DLD1 (cell line): Measurements from ENCODE around the gene EMX2.
"Not testable (repeated sequence)": the region's sequence is repeated elsewhere in the genome, so short reads cannot be mapped to it uniquely, and the experiment has no call there.

Source experiments
- in situ Hi-C: cut with HindIII; loops from 2 replicates; pipeline ENCODE4 v1.10.0; 2017; ENCODE audit warnings: low sequenced_read_pairs

EMX2 gene

GRCh38 chr10:117554241-117554814, 11.8 kb downstream of the EMX2 start:
- in situ Hi-C loops: no loop called here

GRCh38 chr10:117555017-117555416, 12.5 kb downstream of the EMX2 start:
- in situ Hi-C loops: no loop called here

DNA sequence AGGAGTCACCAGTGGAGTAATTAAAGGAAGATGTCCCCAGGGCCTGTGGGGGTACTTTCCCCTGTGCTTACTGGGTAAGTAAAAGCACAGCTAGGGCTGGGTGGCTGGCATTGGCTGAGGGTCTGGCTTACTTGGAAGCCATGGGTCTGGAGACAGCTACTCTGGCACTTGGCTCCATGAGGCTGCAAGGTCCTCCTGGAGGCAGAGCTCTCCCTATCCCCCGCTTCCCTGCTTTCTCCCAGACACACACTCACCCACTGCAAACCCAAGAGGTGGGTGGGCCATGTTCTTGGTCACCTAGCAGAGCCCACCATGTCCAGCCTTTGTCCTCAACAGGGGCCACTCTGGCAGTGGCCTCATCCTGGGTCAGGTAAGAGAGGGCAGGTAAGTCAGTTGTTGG, 13.3 kb downstream of the EMX2 start:
- in situ Hi-C loops: no loop called here

DNA sequence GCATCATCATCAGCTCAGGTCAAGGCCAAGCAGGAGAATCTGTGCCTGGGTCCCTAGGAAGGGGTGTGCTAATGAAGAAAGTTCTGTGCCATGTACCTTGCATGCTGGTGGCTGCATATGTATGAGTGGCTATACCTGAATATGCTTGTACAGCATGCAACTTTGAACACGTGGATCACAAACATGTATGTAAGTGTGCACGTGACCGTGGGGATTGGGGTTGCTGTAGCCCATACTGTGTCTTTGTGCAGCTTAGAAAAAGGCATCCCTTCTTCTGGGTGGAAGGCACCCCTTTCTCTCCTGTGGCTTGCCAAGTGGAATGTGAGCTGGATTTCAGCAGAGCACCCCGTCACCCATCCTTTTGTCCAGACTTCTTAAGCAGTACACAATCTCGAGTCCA, 13.8 kb downstream of the EMX2 start:
- in situ Hi-C loops: no loop called here

DNA sequence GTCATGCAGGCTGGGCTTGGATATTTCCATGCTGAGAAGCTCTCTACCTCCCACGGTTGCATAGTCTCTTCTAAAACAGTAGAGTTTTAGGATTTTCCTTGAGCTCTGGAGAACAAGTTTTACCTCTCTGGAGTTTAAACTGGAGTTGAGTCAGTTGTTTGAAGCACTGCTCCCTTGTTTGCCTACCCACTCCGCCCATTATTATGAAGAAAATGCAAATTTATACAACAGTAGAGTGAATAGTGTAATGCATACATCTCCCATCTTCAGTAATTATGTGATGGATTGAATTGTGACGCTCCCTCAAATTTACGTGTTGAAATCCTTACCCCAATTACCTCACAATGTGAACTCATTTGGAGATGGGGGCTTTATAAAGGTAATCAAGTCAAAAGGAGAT, 17.2 kb downstream of the EMX2 start:
- in situ Hi-C loops: no loop called here

- in situ Hi-C loops: no loop called here
Measured at GRCh38 chr10:117560942-117561341, 18.4 kb downstream of the EMX2 start.

GRCh38 chr10:117562220-117562619, 19.7 kb downstream of the EMX2 start:
- in situ Hi-C loops: no loop called here

DNA sequence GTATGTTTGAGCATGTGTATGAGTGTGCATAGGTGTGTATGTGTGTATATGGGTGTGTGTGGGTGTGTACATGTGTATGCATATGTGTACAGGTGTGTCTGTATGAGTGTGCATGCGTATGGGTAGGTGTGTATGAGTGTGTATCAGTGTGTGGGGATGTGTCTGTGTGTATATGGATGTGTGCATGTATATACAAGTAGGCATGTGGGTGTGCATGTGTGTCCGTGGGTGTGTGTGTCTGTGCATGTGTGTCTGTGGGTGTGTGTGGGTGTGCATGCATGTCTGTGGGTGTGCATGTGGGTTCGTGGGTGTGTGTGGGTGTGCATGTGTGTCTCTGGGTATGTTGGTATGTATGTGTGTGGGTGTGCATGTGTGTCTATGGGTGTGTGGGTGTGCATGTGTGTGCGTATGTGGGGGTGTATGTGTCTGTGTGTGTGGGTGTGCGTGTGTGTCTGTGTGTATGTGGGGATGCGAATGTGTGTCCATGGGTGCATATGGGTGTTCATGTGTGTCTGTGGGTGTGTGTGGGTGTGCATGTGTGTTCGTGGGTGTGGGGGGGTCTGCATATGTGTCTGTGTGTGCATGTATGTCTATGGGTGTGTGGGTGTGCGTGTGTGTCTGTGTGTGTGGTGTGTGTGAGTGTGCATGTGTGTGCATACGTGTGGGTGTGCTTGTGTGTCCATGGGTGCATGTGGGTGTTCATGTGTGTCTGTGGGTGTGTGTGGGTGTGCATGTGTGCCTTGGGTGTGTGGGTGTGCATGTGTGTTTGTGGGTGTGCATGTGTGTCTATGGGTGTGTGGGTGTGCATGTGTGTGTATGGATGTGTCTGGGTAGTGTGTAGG, 20.6 kb downstream of the EMX2 start:
- in situ Hi-C loops: no loop called here

GRCh38 chr10:117563780-117564179, 21.2 kb downstream of the EMX2 start:
- in situ Hi-C loops: no loop called here

- in situ Hi-C loops: no loop called here
Measured at GRCh38 chr10:117565068-117565467, 22.5 kb downstream of the EMX2 start.

DNA sequence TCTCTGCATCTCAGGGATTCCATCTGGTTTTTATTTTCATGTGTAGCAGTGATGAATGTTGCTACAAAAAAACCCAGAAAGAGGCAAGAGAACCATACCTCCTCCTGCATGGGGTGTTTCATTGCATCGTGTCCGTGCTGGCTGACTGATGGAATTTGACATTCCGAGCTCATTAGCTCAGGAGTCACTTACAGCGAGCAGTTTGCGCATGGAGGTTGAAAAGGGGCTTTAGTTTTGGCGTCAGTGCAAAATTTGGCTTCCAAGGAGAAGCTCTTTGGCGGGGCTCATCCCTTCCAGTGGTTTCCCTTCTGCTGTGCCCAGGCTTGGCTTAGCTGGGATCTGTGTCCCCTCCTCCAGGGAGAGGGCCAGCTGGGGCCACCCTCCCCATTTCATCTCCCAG, 25.8 kb downstream of the EMX2 start:
- in situ Hi-C loops: no loop called here

DNA sequence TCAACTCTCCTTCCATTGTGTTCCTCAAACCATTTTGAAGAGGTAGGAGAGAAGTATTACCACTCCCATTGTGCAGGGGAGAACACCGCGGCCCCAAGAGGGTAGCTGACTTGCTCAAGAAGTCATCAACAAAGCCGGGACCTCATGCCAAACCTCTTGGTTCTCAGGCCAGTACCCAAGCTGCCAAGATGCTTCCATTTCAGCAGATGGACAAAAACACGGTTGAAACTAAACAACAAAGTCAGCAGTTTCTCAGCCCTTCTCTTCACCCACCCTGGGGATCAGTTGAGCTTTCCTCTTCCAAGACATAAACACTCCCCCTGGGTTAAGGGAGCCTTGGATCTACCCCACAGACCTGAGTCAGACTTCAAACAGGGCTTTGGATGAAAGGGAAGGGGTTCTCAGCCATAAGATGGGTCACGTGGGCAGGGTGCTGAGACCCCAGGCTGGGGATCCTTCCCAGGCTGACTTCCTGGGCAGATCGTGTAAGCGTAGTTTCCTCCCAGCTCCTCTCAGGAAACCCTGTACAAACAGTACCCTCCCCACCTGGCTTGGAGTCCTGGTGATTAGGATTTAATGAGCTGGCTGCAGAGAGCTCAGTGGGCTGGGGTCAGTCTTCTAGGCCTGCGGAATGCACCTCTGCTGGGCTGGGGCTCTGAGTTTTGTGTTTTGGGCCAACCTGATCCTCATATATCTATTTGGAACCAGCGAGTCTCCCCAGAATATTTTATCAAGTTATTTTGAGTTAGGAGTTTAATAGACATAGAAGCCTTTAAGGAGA, 27.3 kb downstream of the EMX2 start:
- in situ Hi-C loops: no loop called here

- in situ Hi-C loops: no loop called here
Measured at GRCh38 chr10:117570880-117571279, 28.3 kb downstream of the EMX2 start.

- in situ Hi-C loops: no loop called here
Measured at GRCh38 chr10:117574498-117575146, 32.1 kb downstream of the EMX2 start.

- in situ Hi-C loops: no loop called here
Measured at GRCh38 chr10:117578490-117578889, 35.9 kb downstream of the EMX2 start.

- in situ Hi-C loops: no loop called here
Measured at GRCh38 chr10:117578999-117579590, 36.5 kb downstream of the EMX2 start.

DNA sequence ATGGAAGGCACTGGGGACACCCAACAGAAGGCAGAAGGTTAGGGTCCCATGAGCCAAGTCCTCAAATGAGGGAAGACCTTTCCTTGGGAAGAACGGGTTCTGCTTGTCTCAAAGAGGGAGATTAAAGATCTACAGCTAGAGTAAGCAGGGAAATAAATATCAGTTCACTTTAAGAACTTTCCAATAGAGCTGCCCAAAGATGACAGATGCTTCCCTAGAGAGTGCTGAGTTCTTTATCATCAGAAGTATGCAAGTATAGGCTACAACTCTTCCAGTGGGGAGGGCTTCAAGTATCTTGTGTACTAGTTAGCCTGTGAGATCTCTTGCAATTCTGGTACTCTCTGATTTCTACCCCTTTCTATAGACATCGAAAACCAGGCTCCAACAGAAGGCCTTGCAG, 39.4 kb downstream of the EMX2 start:
- in situ Hi-C loops: no loop called here

DNA sequence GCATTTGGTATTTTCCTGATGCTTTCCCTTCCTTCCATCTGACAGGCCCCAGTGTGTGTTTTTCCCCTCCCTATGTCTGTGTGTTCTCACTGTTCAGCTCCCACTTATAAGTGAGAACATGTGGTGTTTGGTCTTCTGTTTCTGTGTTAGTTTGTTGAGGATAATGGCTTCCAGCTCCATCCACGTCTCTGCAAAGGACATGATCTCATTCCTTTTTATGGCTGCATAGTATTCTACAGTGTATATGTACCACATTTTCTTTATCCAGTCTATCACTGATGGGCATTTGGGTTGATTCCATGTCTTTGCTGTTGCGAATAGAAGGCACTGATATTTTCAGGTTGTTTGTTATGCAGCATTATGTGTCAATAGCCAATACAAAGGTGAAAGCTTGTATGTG, 42.3 kb downstream of the EMX2 start:
- in situ Hi-C loops: not testable (repeated sequence)

- in situ Hi-C loops: no loop called here
Measured at GRCh38 chr10:117587036-117587435, 44.5 kb downstream of the EMX2 start.

GRCh38 chr10:117590101-117590875, 47.7 kb downstream of the EMX2 start:
- in situ Hi-C loops: no loop called here
